HL-60/S4 treated with retinoic acid at 250 ng/mL for 4 days and 3 days (cell line): ENCODE data around the gene GNB4.

ENCODE experiments used
- in situ Hi-C: fragments of 300-500 bp; cut with MboI; formaldehyde crosslinking; loops from 2 replicates; pipeline ENCODE4 v1.7.0; 2022; ENCODE audit warnings: low sequenced_read_pairs

The GNB4 gene

GRCh38 chr3:179373938-179374337 is 77.3 kb downstream of the GNB4 start:
- in situ Hi-C loops = no loop called here

GRCh38 chr3:179369621-179370020 is 81.6 kb downstream of the GNB4 start:
- in situ Hi-C loops = no loop called here

DNA sequence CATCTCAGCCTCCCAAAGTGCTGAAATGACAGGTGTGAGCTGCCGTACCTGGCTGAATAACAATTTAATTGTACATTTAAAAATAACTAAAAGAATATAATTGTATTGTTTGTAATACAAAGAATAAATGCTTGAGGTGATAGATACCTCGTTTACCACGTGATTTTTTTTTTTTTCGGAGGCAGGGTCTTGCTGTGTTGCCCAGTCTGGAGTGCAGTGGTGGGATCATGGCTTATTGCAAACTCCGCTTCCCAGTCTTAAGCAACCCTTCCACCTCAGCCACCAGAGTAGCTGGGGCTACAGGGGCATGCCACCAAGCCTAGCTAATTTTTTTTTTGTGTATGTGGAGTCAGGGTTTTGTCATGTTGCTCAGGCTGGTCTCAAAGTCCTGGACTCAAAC is 87.9 kb downstream of the GNB4 start:
- in situ Hi-C loops = no loop called here

- in situ Hi-C loops = no loop called here
These were observed 95.3 kb downstream of the GNB4 start for GRCh38 chr3:179355996-179356395.

DNA sequence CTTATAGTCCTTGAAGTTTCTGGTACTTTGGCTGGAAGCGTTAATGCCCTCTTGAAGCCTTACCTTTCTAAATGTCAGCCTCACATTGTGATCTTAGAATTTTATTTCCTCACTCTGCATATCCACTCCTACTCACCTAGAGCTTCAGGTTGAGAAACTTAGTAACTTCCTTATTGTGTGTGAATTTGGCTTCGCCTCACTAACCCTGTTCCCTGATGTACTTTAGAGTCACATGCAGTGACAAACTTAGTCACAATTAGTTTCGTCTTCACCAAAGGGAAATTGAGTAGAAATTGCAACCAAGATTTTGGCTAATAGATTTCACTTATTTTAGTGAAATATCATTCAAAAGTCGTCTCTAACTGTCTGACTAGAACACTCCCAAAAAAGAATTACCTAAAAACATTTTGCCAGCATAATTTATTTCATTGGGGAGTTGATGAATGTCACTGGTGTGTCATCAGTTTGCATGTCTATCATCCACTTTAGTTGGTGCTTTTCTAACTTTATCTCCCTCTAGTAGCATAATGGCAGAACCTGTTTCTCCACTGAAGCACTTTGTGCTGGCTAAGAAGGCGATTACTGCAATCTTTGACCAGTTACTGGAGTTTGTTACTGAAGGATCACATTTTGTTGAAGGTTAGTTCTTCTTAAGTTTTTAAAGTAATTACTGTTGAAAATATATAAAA is 102.8 kb downstream of the GNB4 start:
- in situ Hi-C loops = loop anchor here (25.0 kb wide), 1 partner anchor 214 kb away; the partner anchor contains the start of gene ACTL6A

- in situ Hi-C loops = loop anchor here (25.0 kb wide), 1 partner anchor 215 kb away; the partner anchor contains the start of gene ACTL6A
These were observed 103.7 kb downstream of the GNB4 start, which contains the start of gene MFN1 for GRCh38 chr3:179347345-179348194. Gene MFN1 (plus strand): TSS chr3:179347709. CDS start chr3:179348852, 1,143 bp downstream.
